Lower leg skin (tissue), 4 donors: ENCODE results near the gene NBDY. TPM values are rescaled to one million over a fixed set of nuclear protein-coding genes. Genes with fewer than 3 reads are reported as not detected.

ENCODE experiments used
- DNase-seq, 2 donors: peaks; one replicate each; pipeline ENCODE4 v3.0.0-alpha.2; 2019; ENCODE audit warnings: low spot score in 2 of 2
- H3K4me3 ChIP-seq: fragments of 200-600 bp; sonication (generic); 2 replicates; pipeline ENCODE4 v1.5.1; 2017; ENCODE audit warnings: mild to moderate bottlenecking, low read depth; ENCODE audit not compliant: poor library complexity, severe bottlenecking
- CTCF ChIP-seq, 3 donors: fragments of 450-650 bp; IDR thresholded peaks; one replicate each; pipeline ENCODE4 v1.5.1; 2016; ENCODE audit warnings: antibody characterized with exemption in 3 of 3, mild to moderate bottlenecking in 3 of 3, moderate library complexity in 2 of 3
- POLR2A ChIP-seq, 2 donors: fragments of 450-650 bp; IDR thresholded peaks; one replicate each; pipeline ENCODE4 v1.6.1; 2016 to 2017; ENCODE audit warnings: antibody characterized with exemption in 2 of 2, mild to moderate bottlenecking in 1 of 2, moderate library complexity in 1 of 2
- WGBS, 2 donors: methylation state at CpG; one replicate each; pipeline ENCODE4 v1.1.5; 2018; 5-methylcytosine and 5-hydroxymethylcytosine counted together
- intact Hi-C: fragments of 100-400 bp; cut with DNase I; formaldehyde crosslinking; loops from one replicate; pipeline ENCODE4 v1.15.0; 2023; ENCODE audit warnings: low total_unique reads
- total RNA-seq, 4 donors: library from RNA; depleted of rRNA; stranded (reverse); fragments of >200 nt; gene quantifications; one replicate each; pipeline ENCODE4 v1.1.0, GENCODE V29; 2016

The NBDY gene
- total RNA-seq, 4 donors from 2014 or later, result 13.7 to 23.5 (median 16.6) TPM

DNA sequence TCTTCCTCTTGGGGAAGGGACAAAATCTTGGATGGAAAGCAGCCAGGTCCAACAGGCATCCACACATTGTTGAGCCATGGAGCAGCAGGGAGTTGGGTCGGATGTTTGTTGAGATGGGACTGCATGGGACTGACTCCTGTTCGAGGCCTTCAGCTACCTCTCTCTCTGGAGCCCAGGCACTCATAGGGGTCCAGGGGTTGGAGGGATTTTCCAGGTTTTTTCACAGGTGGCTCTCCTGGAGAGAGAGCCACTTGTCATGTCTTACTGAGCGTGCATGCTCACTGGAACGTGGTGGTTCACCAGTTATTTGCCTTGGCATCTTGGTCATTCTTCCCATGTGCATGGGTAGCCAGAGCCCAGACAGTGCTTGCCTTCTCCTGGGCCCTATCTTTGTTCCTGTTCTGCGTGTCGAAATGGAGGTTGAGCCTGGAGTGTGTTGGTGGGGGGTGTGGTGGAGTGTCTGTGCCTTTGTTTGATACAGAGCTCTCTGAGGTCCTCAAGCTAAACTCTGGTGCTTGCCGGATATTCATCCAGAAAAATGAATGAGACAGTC lies 60.6 kb downstream of the NBDY start:
- WGBS, 2 donors, result 77 to 91% methylated on average over 6 to 7 of the region's 7 CpGs
- no peak overlapping the region for H3K4me3 ChIP-seq
- peak in 1 of 2 donors; percentile 46 for DNase-seq
- TF ChIP-seq POLR2A (IDR thresholded peaks at IDR 0.05) (no peak), CTCF (IDR thresholded peaks at IDR 0.05) (no peak)
- intact Hi-C loops, result no loop called here

DNA sequence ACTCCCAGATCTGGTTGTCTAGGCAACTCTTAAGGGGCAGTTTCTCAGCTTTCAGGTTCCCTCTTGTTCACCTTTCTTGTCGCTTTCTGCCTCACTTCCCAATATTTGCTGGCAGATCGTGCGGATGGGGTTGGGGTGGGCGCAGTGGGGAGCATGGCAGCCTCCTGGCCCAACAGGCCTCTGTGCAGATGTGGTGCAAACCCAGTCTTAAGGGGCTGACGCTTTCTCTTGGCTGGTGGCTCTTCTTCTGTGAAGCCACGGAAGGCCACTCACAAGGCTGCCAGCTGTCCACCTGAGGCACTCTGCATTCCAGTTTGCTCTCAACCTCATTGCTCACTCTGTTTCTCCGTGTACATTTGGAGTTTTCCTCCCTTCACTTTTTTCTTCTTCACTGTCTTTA lies 61.7 kb downstream of the NBDY start:
- H3K4me3 ChIP-seq, result no peak overlapping the region
- peak in 1 of 2 donors; percentile 46 for DNase-seq
- intact Hi-C loops, result no loop called here
- no peak for TF ChIP-seq CTCF (IDR thresholded peaks at IDR 0.05)
- no peak for TF ChIP-seq POLR2A (IDR thresholded peaks at IDR 0.05)
- WGBS, 2 donors, result 93 to 94% methylated on average over 5 to 7 of the region's 7 CpGs

GRCh38 chrX:56791456-56791855 lies 62.4 kb downstream of the NBDY start:
- TF ChIP-seq POLR2A (IDR thresholded peaks at IDR 0.05), result no peak
- TF ChIP-seq CTCF (IDR thresholded peaks at IDR 0.05), result no peak
- WGBS, 2 donors, result 74 to 83% methylated on average over 3 of the region's 3 CpGs
- intact Hi-C loops, result no loop called here

DNA sequence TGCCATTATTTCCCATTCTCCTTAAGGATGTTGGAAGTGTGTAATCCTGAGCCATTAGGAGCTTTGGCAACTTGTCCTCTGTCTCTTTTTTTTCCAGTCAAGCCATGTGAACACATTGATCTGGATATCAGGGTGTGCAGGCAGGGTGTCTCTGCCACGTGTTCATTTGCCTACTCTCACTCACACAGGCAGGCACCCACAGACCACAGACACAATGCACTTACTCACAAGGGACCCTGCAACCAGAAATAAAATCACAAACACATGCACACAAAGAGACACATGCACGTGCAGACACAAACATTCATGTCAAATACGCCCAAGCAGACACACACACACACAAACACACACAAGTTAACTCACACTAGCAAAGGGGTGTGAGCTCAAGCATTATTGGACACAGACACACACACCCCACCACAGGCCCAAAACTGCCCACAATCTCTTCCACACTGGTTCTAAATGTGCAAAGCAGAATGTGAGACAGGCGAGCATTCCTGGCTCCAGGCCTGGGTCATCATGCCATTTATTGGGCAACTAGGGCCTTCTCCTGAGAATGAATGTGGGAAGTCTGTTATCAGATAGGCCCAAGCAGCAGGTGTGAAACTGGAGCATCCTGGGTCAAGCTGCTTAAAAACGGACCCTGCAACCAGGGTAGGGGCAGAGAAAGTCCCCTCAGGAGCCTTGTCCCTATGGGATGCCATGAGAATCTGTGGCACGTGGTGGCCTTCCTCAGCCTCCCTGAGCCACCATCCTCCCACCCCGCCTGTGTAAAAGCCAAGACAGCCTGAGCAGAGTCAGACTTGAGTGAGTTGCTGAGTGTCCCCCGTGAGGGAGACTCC lies 63.4 kb downstream of the NBDY start:
- no peak for TF ChIP-seq POLR2A (IDR thresholded peaks at IDR 0.05)
- TF ChIP-seq CTCF (IDR thresholded peaks at IDR 0.05), result no peak
- peak in 1 of 2 donors; percentile 68 for DNase-seq
- intact Hi-C loops, result no loop called here
- no peak overlapping the region for H3K4me3 ChIP-seq
- 83 to 90% methylated on average over 3 to 8 of the region's 8 CpGs for WGBS, 2 donors

More at GRCh38 chrX:56791456-56791855, 62.4 kb downstream of the NBDY start:
- H3K4me3 ChIP-seq, result no peak overlapping the region
- DNase-seq, result no peak

DNA sequence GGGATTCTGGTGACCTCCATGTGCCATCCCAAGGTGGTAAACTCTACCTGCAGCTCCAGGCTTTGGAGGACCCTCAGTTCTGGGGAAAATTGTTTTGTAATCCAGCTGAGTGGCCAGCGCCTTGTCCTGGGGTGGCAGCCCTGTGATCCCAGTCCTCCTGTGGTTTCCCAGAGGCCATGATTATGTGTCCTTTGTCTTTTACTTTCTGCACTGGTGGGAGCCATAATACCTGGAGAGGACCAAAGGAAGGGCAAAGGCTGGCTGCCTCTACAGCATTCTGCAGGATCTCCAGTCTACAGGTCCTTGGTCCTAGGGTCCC lies 64.0 kb downstream of the NBDY start:
- no peak overlapping the region for H3K4me3 ChIP-seq
- no peak for DNase-seq
- WGBS, 2 donors, result 100% methylated on average over 1 of the region's 1 CpG
- TF ChIP-seq CTCF (IDR thresholded peaks at IDR 0.05) (no peak), POLR2A (IDR thresholded peaks at IDR 0.05) (no peak)
- intact Hi-C loops, result no loop called here
